ENCODE results near the gene TSEN54. TPM values are rescaled to one million over a fixed set of nuclear protein-coding genes. Genes with fewer than 3 reads are reported as not detected.

Gene TSEN54
- total RNA-seq, 2 experiments from 2014 or later = 57.4 to 69.8 TPM

GRCh38 chr17:75548813-75549212 is 32.5 kb downstream of the TSEN54 start:
- BruUV-seq (replicated peaks) = no TSS peak
- Histone ChIP-seq H3K36me3 (ENCODE audit: insufficient read depth, low read length) (no peaks in the 10 kb centered on the region), H3K27ac (ENCODE audit: low read depth, low read length, poor library complexity, severe bottlenecking) (no peak overlapping the region), H3K4me3 (ENCODE audit: low read depth, low read length, poor library complexity, severe bottlenecking) (no peak overlapping the region), H3K9me3 (ENCODE audit: low read length) (no peaks in the 10 kb centered on the region), H4K20me1 (ENCODE audit: insufficient read depth, low read length) (no peaks in the 10 kb centered on the region), H2AFZ (ENCODE audit: low read length) (no peak overlapping the region), H3K4me2 (ENCODE audit: low read length) (no peak overlapping the region), H3K79me2 (ENCODE audit: insufficient read depth, low read depth, low read length) (no peaks in the 10 kb centered on the region), H3K4me1 (ENCODE audit: insufficient read depth, low read length, poor library complexity, severe bottlenecking) (no peaks in the 10 kb centered on the region), H3K9me2 (ENCODE audit: insufficient read depth, low read length) (no peaks in the 10 kb centered on the region)
- TF ChIP-seq CTCF (conservative IDR thresholded peaks at IDR 0.05; ENCODE audit: low read length) (no peak), EZH2phosphoT487 (IDR thresholded peaks at IDR 0.05; ENCODE audit: borderline replicate concordance, low read depth, low read length) (no peak)
- intact Hi-C loops (cut with micrococcal nuclease; ENCODE audit: unreplicated experiment) = no loop called here
- POLR2A ChIA-PET = no interaction called here
- CTCF ChIA-PET (ENCODE audit: unreplicated experiment) = no interaction called here
- no peak for DNase-seq (ENCODE audit: low spot score)

GRCh38 chr17:75549246-75550138 is 33.2 kb downstream of the TSEN54 start:
- DNase-seq (ENCODE audit: low spot score) = no peak
- no peak overlapping the region for H2AFZ ChIP-seq (ENCODE audit: low read length)
- intact Hi-C loops (cut with micrococcal nuclease; ENCODE audit: unreplicated experiment) = no loop called here
- H3K4me1 ChIP-seq (ENCODE audit: insufficient read depth, low read length, poor library complexity, severe bottlenecking) = no peaks in the 10 kb centered on the region
- H3K79me2 ChIP-seq (ENCODE audit: insufficient read depth, low read depth, low read length) = no peaks in the 10 kb centered on the region
- ChIA-PET POLR2A (interaction anchor here (1.2 kb wide), 1 partner anchor 22 kb away, joined by 4 read pairs; no protein-coding TSS in a partner anchor), CTCF (ENCODE audit: unreplicated experiment) (no interaction called here)
- H3K27ac ChIP-seq (ENCODE audit: low read depth, low read length, poor library complexity, severe bottlenecking) = no peak overlapping the region
- no peaks in the 10 kb centered on the region for H3K9me2 ChIP-seq (ENCODE audit: insufficient read depth, low read length)
- no peaks in the 10 kb centered on the region for H3K36me3 ChIP-seq (ENCODE audit: insufficient read depth, low read length)
- no peak overlapping the region for H3K4me2 ChIP-seq (ENCODE audit: low read length)
- TF ChIP-seq EZH2phosphoT487 (IDR thresholded peaks at IDR 0.05; ENCODE audit: borderline replicate concordance, low read depth, low read length) (no peak), CTCF (conservative IDR thresholded peaks at IDR 0.05; ENCODE audit: low read length) (no peak)
- no TSS peak for BruUV-seq (replicated peaks)
- no peak overlapping the region for H3K4me3 ChIP-seq (ENCODE audit: low read depth, low read length, poor library complexity, severe bottlenecking)
- no peaks in the 10 kb centered on the region for H3K9me3 ChIP-seq (ENCODE audit: low read length)
- H4K20me1 ChIP-seq (ENCODE audit: insufficient read depth, low read length) = no peaks in the 10 kb centered on the region

- POLR2A ChIA-PET = interaction anchor here (1.2 kb wide), 1 partner anchor 23 kb away, joined by 4 read pairs; no protein-coding TSS in a partner anchor
These were observed 33.8 kb downstream of the TSEN54 start for GRCh38 chr17:75550139-75550465.

More at GRCh38 chr17:75550139-75550465, 33.8 kb downstream of the TSEN54 start:
- no peaks in the 10 kb centered on the region for H4K20me1 ChIP-seq (ENCODE audit: insufficient read depth, low read length)
- BruUV-seq (replicated peaks) = no TSS peak
- H3K9me3 ChIP-seq (ENCODE audit: low read length) = no peaks in the 10 kb centered on the region
- intact Hi-C loops (cut with micrococcal nuclease; ENCODE audit: unreplicated experiment) = no loop called here
- H3K79me2 ChIP-seq (ENCODE audit: insufficient read depth, low read depth, low read length) = no peaks in the 10 kb centered on the region
- H3K4me1 ChIP-seq (ENCODE audit: insufficient read depth, low read length, poor library complexity, severe bottlenecking) = no peaks in the 10 kb centered on the region
- CTCF ChIA-PET (ENCODE audit: unreplicated experiment) = no interaction called here
- no peaks in the 10 kb centered on the region for H3K36me3 ChIP-seq (ENCODE audit: insufficient read depth, low read length)
- no peak overlapping the region for H3K27ac ChIP-seq (ENCODE audit: low read depth, low read length, poor library complexity, severe bottlenecking)
- H3K4me2 ChIP-seq (ENCODE audit: low read length) = no peak overlapping the region
- no peak overlapping the region for H3K4me3 ChIP-seq (ENCODE audit: low read depth, low read length, poor library complexity, severe bottlenecking)
- TF ChIP-seq CTCF (conservative IDR thresholded peaks at IDR 0.05; ENCODE audit: low read length) = no peak
- TF ChIP-seq EZH2phosphoT487 (IDR thresholded peaks at IDR 0.05; ENCODE audit: borderline replicate concordance, low read depth, low read length) = no peak
- no peak overlapping the region for H2AFZ ChIP-seq (ENCODE audit: low read length)
- DNase-seq (ENCODE audit: low spot score) = no peak
- no peaks in the 10 kb centered on the region for H3K9me2 ChIP-seq (ENCODE audit: insufficient read depth, low read length)

All from OCI-LY7 (cell line).